Upper lobe of left lung (tissue), 4 donors: Measurements from ENCODE around the gene MAP2.

Experiments used
- EP300 ChIP-seq, 4 donors: sonication (generic); formaldehyde crosslinking; IDR thresholded peaks; one replicate each; pipeline ENCODE4 v1.5.1; 2017; ENCODE audit warnings: antibody characterized with exemption in 4 of 4, control low read depth in 2 of 4
- POLR2A ChIP-seq, 4 donors: fragments of 450-650 bp; IDR thresholded peaks; one replicate each; pipeline ENCODE4 v1.5.1; 2016 to 2017; ENCODE audit warnings: antibody characterized with exemption in 4 of 4, mild to moderate bottlenecking in 2 of 4
- POLR2AphosphoS5 ChIP-seq, 2 donors: sonication (generic); formaldehyde crosslinking; IDR thresholded peaks; one replicate each; pipeline ENCODE4 v1.5.1; 2017; ENCODE audit warnings: antibody characterized with exemption in 2 of 2
- TF ChIP-seq, protein P1 (sequence below), 6 experiments: fragments of 450-650 bp in 4 of 6; fragments of 200-600 bp in 2 of 6; sonication (generic) in 2 of 6; IDR thresholded peaks; one replicate each; pipeline ENCODE4 v1.5.1; 2016 to 2019; ENCODE audit warnings: antibody characterized with exemption in 6 of 6

- TF ChIP-seq EP300 (IDR thresholded peaks at IDR 0.05) (no peak), POLR2AphosphoS5 (IDR thresholded peaks at IDR 0.05) (no peak), POLR2A (IDR thresholded peaks at IDR 0.05) (no peak)
- TF ChIP-seq, protein P1, sequence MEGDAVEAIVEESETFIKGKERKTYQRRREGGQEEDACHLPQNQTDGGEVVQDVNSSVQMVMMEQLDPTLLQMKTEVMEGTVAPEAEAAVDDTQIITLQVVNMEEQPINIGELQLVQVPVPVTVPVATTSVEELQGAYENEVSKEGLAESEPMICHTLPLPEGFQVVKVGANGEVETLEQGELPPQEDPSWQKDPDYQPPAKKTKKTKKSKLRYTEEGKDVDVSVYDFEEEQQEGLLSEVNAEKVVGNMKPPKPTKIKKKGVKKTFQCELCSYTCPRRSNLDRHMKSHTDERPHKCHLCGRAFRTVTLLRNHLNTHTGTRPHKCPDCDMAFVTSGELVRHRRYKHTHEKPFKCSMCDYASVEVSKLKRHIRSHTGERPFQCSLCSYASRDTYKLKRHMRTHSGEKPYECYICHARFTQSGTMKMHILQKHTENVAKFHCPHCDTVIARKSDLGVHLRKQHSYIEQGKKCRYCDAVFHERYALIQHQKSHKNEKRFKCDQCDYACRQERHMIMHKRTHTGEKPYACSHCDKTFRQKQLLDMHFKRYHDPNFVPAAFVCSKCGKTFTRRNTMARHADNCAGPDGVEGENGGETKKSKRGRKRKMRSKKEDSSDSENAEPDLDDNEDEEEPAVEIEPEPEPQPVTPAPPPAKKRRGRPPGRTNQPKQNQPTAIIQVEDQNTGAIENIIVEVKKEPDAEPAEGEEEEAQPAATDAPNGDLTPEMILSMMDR (IDR thresholded peaks at IDR 0.05) = no peak
These were observed 250.0 kb downstream of the MAP2 start for GRCh38 chr2:209673811-209674210.
